Fibroblast of the conjunctiva (primary cell): Measurements from ENCODE around the gene UNCX.

ENCODE experiments used
- DNase-seq: peaks from one replicate; pipeline ENCODE4 v3.0.0-alpha.2; 2010; ENCODE audit warnings: low read depth

UNCX gene

DNA sequence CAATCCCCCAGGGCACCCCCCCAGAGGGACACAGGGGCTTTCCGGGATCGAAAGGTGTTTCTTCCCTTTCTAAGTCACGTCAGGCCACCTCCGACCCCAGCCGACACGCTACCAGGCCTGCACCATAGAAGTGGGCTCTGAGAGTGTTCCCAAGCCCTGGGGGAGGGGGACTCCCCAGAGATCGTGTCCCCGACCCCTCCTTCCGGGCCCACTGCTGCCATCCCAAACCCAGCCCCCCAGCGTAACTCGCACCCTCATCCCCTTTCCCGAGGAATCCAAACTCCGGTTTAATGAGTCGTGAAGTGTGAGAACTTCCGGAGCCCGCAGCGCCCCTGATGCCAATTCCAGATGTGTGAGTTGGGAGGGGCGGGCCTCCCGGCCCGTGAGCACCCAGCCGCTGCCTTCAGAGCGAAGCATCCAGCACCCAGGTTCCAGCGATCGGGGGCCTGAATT is 11.3 kb downstream of the UNCX start:
- DNase-seq, result no peak

DNA sequence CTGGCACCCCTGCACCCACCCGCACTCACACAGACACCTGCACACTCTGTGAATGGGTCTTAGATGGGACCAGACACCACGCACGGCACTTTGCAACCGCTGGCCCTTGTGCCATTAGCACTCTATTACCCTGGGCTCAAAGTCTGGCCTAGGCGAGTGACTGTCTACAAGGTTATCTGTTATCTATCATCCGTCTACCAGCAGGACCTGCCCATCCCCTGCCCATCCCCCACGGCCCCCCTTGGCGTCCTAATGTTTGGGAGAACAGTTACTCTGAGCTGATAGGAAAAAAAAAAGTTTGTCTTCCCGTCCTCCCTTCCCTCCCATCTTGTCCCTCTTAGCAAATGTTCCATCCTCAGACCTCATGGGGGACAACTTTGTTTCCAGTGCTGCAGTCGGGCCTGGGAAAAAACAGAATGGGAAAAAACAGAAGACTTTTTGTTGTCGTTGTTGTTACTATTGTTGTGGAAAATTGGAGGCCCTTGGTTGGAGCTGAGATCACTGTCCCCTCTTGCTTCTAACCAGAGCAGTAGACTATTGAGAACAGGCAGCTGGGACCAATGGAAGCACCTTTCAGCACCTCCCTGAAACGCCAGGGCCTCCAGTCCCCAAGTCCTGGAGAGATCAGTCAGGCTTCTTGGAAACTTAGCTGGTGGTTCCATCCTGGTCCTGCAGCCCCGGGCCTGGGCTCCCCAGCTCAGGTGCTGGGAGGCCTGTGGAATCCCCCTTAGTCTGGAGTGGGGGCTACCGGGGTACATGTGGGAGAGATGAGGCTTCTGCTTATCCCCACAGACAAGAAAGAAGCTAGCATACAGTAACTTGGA is 12.2 kb downstream of the UNCX start:
- DNase-seq, result no peak

DNA sequence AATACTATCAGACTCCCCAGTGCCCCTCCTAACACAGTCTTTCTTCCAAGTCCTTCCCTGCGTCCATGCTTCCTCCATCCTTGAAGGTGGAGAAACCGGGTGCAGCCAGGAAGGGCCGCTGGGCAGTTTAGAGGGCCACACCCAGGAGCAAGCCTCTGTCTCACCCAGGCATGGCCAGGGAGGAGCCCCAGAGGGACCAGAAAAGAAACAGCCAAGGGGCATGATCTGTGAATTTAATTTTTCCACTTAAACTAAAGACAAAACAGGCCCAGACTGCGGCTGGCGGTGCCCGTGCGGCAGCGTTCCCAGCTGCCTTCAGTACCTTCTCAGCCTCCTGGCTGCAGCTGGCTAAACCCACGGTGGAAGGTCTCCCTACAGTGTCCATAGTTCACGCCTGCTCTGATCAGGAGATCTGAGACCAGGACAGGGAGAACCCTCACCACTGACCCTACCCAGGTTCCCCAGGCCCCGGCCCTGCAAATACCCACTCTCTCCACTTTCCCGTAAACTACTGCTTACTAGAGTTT is 12.9 kb downstream of the UNCX start:
- DNase-seq, result no peak

DNA sequence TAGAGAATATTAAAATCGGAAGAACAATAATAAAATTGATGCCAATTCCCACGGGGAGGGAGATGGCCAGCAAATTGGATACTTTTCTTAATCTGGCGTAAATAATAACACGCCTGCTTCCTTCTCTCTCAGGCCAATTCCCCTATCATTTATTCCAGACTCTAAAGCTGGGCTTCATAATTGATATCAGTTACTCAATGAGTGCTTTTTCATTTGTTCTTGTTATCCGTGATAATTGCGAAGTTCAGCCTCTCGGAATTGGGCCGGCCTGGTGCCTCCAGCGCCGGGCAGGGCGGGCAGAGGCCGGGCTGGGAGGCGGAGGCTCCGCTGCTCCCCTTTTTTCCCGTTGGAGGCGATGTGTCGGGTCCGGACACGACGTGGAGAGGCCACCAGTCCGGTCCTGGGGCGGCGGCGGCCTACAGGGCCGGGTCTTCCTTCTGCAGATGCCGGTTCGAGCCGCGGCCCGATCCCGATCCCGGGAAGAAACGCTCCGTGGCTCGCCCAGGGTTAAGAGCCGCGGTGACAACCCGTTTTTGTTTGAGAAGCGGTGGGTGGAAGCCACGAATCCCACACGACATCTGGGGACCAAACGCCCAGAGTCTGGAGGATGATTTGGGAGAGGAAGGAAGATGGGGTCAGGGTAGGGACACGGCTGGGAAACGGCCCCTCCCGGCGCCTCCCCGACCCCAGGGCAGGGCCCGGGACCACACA is 13.6 kb downstream of the UNCX start:
- no peak for DNase-seq

DNA sequence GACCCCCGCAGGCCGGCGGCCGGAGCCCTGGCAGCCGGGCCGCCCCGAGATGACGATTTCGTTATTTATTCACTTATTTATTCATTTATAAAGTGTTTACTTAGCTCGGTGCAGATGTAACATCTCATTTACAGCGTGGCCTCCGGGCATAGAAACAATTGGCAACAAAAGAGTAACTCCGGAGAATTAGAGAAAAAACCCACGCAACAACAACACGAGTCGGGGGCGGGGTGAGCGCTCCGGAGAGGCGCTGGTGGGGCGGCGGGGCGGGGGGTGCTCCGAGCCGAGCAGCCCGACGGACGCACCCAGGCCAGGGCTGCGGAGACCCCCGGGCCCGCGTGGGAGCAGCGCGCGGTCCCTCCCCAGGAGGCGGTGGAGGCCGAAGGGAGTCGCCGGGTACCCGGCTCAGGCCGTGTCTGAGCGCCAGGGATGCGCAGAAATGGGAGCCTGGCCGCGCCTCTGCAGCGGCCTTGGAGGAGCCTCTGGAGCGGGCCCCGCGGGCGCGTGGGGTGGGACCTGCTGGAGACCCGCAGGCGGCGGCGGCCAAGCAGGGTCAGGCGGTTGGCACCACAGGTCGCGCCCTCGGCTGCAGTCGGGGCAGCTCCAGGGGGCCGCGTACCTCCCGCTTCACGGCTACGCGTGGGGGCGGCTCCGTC is 14.3 kb downstream of the UNCX start:
- DNase-seq, result no peak

- no peak for DNase-seq
These were observed 14.9 kb downstream of the UNCX start for GRCh38 chr7:1247527-1248041.

- no peak for DNase-seq
These were observed 15.7 kb downstream of the UNCX start for GRCh38 chr7:1248143-1248915.

- DNase-seq, result no peak
These were observed 16.4 kb downstream of the UNCX start for GRCh38 chr7:1248916-1249581.

DNA sequence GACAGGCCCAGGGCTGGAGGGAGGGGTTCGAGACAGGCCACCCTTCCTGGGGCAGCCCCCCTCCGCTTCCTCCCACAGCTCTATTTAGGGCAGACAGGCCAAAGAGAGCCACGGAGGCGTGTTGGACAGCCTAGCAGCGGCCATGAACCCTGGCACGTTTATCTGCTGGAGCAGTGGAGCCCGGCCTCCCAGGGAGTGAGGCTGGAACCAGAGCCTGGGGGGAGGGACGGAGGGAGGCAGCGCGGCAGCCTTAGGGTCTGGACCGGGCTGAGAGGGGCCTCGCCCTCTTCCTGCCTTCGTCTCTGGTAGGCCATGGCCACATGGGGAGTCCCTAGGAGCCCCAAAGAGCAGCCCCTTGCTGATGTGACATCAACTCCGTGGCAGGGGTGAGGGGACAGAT is 17.1 kb downstream of the UNCX start:
- DNase-seq, result no peak

- DNase-seq, result no peak
These were observed 18.2 kb downstream of the UNCX start for GRCh38 chr7:1250901-1251300.

- DNase-seq, result no peak
These were observed 19.3 kb downstream of the UNCX start for GRCh38 chr7:1251796-1252539.

- no peak for DNase-seq
These were observed 19.9 kb downstream of the UNCX start for GRCh38 chr7:1252540-1253090.

DNA sequence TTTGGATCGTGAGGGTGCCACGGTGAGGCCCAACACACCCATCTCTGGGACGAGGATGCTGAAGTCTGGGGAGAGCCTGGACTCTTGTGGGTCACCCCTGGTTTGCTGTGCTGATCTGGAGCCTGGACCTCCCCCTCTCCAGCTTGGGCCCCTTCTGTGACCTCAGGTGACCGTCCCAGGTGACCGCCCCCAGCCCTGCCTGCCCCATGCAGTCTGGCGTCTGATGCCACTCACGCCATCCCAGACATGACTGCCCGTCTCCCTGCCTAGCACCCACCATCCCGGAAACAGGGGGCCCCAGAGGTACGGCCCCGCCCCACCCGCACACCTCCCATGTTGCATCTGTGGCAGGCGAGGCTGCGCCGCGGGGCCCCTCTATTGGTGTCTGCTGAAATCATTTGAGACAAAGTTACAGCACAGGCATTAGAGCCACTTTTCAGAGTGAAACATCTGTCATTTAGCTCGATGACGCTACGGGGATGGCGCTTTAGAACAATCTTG is 21.1 kb downstream of the UNCX start:
- no peak for DNase-seq

DNA sequence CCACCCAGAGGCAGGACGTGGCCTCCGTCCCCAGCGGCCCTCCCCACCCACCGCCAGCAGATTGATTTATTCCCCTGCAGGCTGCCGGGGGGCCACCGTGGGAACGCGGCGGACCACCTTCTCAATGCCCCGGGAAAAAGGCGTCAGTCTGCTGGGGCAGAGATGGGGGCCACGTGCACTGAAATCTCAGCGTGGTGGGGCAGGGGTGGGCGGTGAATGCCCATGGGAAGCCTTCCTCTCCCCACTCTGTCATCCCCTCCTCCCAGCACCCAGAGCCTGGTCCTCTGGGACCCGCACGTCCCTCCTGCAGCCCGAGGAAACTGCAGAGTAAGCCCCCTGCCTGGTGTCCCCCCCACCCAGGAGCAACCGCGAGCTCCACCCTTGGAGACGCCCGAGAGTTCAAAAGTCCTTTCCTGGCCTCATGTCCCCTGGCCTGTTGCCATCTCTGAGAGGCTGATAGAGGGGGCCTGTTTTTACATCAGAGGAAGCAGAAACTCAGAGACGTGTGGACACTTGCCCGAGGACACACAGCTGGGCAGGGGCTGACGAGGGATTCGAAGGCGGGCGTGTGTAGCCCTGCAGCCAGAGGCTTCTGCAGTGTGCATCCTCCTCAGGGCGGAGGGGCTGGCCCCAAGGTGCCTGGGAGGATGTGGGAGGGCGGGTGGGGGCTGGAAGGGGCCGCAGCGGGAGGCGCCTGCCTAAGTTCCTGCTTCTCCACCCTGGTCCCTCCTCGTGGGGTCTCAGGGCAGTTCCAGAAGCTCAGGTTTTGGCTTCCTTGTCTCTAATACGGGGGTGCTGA is 21.8 kb downstream of the UNCX start:
- no peak for DNase-seq

DNA sequence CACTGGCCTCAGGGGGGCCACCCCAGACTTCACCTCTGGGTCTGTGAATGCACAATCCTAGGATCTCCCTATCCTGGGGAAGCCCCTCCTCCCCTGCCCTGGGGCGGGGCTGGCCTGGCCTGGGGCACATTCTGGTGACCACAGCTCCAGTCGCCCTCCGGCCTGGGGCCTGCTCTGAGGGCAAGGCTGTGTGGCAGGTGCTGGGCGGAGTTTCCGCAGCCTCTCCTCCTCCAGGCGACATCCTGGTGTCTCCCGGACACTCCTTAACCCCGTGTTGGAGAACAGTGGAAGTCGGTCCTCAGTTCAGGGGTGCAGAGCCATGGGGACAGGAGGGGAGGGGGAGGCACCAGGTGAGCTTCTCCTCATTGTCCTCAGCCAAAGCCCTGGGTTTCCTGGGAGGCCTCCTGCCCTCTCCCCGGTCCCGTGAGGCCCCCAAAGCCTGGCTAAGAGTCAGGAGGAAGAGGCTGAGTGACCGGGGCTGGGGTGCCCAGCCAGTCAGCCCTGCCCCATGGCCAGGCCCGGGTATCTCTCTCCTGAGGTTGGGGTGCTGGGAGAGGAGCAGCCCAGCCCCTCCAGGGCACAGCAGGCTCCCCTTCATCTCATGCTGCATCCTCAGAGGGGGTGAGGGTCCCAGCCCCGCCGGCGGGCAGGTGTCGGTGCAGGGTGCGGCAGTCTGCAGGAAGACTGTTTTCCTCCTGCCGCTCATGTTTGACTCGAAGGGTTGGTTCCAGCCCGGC is 22.6 kb downstream of the UNCX start:
- DNase-seq, result no peak

- DNase-seq, result no peak
These were observed 23.2 kb downstream of the UNCX start for GRCh38 chr7:1255817-1256340.

DNA sequence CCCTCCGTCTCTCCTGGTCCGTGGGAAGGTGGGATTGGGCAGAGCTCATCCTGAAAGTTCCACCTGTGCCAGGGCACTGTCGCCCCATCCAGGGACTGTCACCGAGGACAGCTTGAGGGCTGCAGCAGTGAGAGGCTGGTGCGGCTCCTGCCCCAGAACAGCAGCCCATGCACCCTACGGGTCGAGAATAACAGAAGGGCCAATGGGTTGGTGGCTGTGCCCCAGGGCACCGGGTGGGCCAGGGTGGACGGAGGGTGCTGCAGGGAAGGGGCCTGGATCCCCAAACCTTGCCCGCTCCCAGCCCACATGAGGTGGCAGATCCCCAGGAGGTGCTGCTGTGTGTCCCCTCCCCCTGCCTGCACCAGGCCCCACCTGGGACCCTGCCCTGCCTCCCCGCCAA is 23.9 kb downstream of the UNCX start:
- no peak for DNase-seq

DNA sequence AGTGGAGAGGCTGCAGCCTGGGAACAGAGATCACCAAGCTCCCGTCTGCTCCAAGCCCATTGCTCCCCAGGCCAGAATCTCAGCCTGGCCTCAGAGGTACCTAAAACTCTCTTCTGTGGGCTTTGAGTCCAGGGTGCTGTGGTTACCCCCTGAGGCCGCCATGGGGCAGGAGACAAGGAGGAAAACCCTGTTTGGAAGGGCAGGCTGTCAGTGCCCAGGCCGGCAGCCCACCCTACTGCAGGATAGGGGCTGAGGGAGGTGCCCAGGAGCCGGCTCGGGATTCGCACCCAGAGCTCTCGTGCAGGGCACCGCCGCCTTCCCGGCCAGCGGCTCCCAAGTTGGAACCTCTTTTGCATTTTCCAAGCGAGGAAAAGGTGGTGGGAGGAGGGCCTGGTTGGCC is 24.5 kb downstream of the UNCX start:
- no peak for DNase-seq
